Body of pancreas (tissue), 4 donors: Measurements from ENCODE around the gene EIF2A. TPM values are rescaled to one million over a fixed set of nuclear protein-coding genes. Genes with fewer than 3 reads are reported as not detected.
A peak's percentile ranks its signal among the peaks of the same experiment; 100 is the strongest.

Source experiments
- ATAC-seq: fragments of 150-250 bp; one replicate; pipeline ENCODE4 v1.9.1; 2016
- DNase-seq, 4 donors: peaks; one replicate each; pipeline ENCODE4 v3.0.0-alpha.2; 2019
- H3K27ac ChIP-seq, 4 donors: fragments of 200-600 bp; sonication (generic); 1 replicate in 3 of 4; 2 replicates in 1 of 4; pipeline versions ENCODE4 v1.5.1 to v1.6.1; 2016 to 2019; ENCODE audit warnings: mild to moderate bottlenecking in 1 of 4, mixed read lengths in 1 of 4, moderate library complexity in 1 of 4
- H3K27me3 ChIP-seq, 2 donors: fragments of 200-600 bp; sonication (generic); one replicate each; pipeline ENCODE4 v1.6.0; 2016; ENCODE audit warnings: mild to moderate bottlenecking in 1 of 2
- H3K36me3 ChIP-seq, 2 donors: fragments of 200-600 bp; sonication (generic); replicated peaks in 1 of 2; 2 replicates each; pipeline ENCODE4 v1.5.1; 2016; ENCODE audit warnings: low read depth in 2 of 2; ENCODE audit not compliant: insufficient read depth in 1 of 2
- H3K4me1 ChIP-seq: fragments of 200-600 bp; sonication (generic); one replicate; pipeline ENCODE4 v1.6.0; 2016
- H3K4me3 ChIP-seq, 2 donors: fragments of 200-600 bp; sonication (generic); 1 replicate in 1 of 2; 2 replicates in 1 of 2; pipeline ENCODE4 v1.5.1; 2016 to 2019
- H3K9me3 ChIP-seq, 3 donors: fragments of 200-600 bp; sonication (generic); 1 replicate in 2 of 3; 2 replicates in 1 of 3; pipeline ENCODE4 v1.5.1; 2016
- POLR2A ChIP-seq, 3 donors: fragments of 450-650 bp; IDR thresholded peaks; one replicate each; pipeline ENCODE4 v1.6.1; 2016; ENCODE audit warnings: antibody characterized with exemption in 3 of 3, mild to moderate bottlenecking in 2 of 3
- WGBS, 2 donors: methylation state at CpG; one replicate each; pipeline ENCODE4 v1.1.5; 2017; 5-methylcytosine and 5-hydroxymethylcytosine counted together
- intact Hi-C: fragments of 100-400 bp; cut with DNase I; formaldehyde crosslinking; loops from one replicate; pipeline ENCODE4 v1.15.1; 2023
- total RNA-seq, 2 donors: library from RNA; depleted of rRNA; stranded (reverse); fragments of >200 nt; gene quantifications; one replicate each; pipeline ENCODE4 v1.1.0, GENCODE V29; 2016
- TF ChIP-seq, protein P1 (sequence below), 7 experiments: fragments of 450-650 bp in 4 of 7; fragments of 200-600 bp in 3 of 7; sonication (generic) in 3 of 7; IDR thresholded peaks; one replicate each; pipeline ENCODE4 v1.5.1; 2016 to 2019; ENCODE audit warnings: antibody characterized with exemption in 7 of 7

The EIF2A gene
- total RNA-seq, 2 donors from 2014 or later: 58.7 to 126 TPM

- H3K9me3 ChIP-seq: no peaks in the 10 kb centered on the region
- TF ChIP-seq, protein P1, sequence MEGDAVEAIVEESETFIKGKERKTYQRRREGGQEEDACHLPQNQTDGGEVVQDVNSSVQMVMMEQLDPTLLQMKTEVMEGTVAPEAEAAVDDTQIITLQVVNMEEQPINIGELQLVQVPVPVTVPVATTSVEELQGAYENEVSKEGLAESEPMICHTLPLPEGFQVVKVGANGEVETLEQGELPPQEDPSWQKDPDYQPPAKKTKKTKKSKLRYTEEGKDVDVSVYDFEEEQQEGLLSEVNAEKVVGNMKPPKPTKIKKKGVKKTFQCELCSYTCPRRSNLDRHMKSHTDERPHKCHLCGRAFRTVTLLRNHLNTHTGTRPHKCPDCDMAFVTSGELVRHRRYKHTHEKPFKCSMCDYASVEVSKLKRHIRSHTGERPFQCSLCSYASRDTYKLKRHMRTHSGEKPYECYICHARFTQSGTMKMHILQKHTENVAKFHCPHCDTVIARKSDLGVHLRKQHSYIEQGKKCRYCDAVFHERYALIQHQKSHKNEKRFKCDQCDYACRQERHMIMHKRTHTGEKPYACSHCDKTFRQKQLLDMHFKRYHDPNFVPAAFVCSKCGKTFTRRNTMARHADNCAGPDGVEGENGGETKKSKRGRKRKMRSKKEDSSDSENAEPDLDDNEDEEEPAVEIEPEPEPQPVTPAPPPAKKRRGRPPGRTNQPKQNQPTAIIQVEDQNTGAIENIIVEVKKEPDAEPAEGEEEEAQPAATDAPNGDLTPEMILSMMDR (IDR thresholded peaks at IDR 0.05): no peak
- no peak for TF ChIP-seq POLR2A (IDR thresholded peaks at IDR 0.05)
- H3K4me1 ChIP-seq: peaks cover 45% of the 10 kb centered on the region
- 58 to 74% methylated on average over 3 of the region's 3 CpGs for WGBS, 2 donors
- intact Hi-C loops: no loop called here
- H3K27ac ChIP-seq: peak overlapping the region in 2 of 4 donors; percentile 9 to 69
- ATAC-seq: no peak
- no peak overlapping the region for H3K4me3 ChIP-seq
- no peaks in the 10 kb centered on the region for H3K27me3 ChIP-seq
- no peak for DNase-seq
- H3K36me3 ChIP-seq: peaks cover 0 to 10% of the 10 kb centered on the region in 2 donors
These were observed 5.6 kb upstream of the EIF2A start for GRCh38 chr3:150540991-150541390.

- intact Hi-C loops: no loop called here
- H3K4me3 ChIP-seq: no peak overlapping the region
- peaks cover 52% of the 10 kb centered on the region for H3K4me1 ChIP-seq
- no peaks in the 10 kb centered on the region for H3K27me3 ChIP-seq
- peaks cover 0 to 10% of the 10 kb centered on the region in 2 donors for H3K36me3 ChIP-seq
- DNase-seq (no peak), ATAC-seq (no peak)
- H3K9me3 ChIP-seq: no peaks in the 10 kb centered on the region
- WGBS, 2 donors: 33 to 41% methylated on average over 3 of the region's 3 CpGs
- TF ChIP-seq, protein P1 (IDR thresholded peaks at IDR 0.05): no peak
- no peak for TF ChIP-seq POLR2A (IDR thresholded peaks at IDR 0.05)
- peak overlapping the region in 2 of 4 donors; percentile 13 to 69 for H3K27ac ChIP-seq
These were observed 3.5 kb upstream of the EIF2A start for GRCh38 chr3:150543128-150543527.

DNA sequence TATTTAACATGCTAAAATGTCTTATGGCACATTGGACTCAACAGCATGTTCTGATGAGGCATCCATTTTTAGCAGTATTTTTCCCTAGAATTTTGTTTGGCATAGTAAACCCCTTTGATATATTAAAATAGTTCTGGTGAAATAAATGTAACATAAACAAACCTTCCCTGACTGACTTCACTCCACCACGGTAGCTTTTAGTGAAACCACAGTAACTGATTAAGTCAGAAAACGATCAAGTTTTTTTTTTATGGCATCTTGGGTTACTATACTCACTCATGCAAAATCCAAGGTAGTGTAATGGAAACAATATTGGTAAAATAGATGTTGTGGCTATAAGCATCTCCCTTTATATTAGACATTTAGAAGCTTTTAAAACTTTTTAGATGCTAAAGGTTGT is 3.1 kb upstream of the EIF2A start:
- Histone ChIP-seq H3K36me3 (peaks cover 0 to 10% of the 10 kb centered on the region in 2 donors), H3K9me3 (no peaks in the 10 kb centered on the region), H3K4me1 (peaks cover 52% of the 10 kb centered on the region), H3K27ac (peak overlapping the region in 3 of 4 donors; percentile 69 to 100 (median 99)), H3K27me3 (no peaks in the 10 kb centered on the region), H3K4me3 (no peak overlapping the region)
- intact Hi-C loops: no loop called here
- ATAC-seq (no peak), DNase-seq (no peak)
- 29 to 42% methylated on average over 2 of the region's 2 CpGs for WGBS, 2 donors
- TF ChIP-seq POLR2A (IDR thresholded peaks at IDR 0.05): no peak
- TF ChIP-seq, protein P1 (IDR thresholded peaks at IDR 0.05): no peak

DNA sequence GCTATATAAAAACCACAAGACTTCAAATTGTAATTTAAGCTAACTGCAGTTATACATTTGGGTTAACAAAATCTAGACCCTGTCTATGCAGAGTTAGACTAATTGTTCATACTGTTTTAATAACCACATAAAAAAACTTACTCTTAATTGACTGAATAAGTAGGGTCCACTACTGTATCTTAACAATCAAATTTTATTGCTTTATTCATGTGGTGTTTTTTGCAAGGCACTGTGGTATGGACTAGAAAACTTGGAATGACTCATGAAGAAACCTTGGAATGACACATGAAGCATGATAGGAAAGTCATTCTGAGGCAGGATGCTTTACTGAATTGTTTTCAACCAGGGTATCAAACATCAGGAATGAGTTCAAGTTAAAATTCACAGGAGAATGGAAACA is 2.5 kb upstream of the EIF2A start:
- Histone ChIP-seq H3K27ac (peak overlapping the region in 3 of 4 donors; percentile 99 to 100 (median 99)), H3K36me3 (peaks cover 0 to 10% of the 10 kb centered on the region in 2 donors), H3K4me1 (peaks cover 48% of the 10 kb centered on the region), H3K9me3 (no peaks in the 10 kb centered on the region), H3K4me3 (no peak overlapping the region), H3K27me3 (no peaks in the 10 kb centered on the region)
- DNase-seq: no peak
- intact Hi-C loops: no loop called here
- peak in 1 of 3 donors; percentile 23 for TF ChIP-seq POLR2A (IDR thresholded peaks at IDR 0.05)
- TF ChIP-seq, protein P1 (IDR thresholded peaks at IDR 0.05): no peak
- ATAC-seq: no peak

GRCh38 chr3:150544726-150545125 is 1.9 kb upstream of the EIF2A start:
- peaks cover 41% of the 10 kb centered on the region for H3K4me1 ChIP-seq
- intact Hi-C loops: no loop called here
- DNase-seq: no peak
- H3K27ac ChIP-seq: peak overlapping the region in 3 of 4 donors; percentile 99 to 100 (median 99)
- peak overlapping the region; percentile 16 to 69 for H3K4me3 ChIP-seq
- no peaks in the 10 kb centered on the region for H3K9me3 ChIP-seq
- peaks cover 0 to 10% of the 10 kb centered on the region in 2 donors for H3K36me3 ChIP-seq
- no peak for TF ChIP-seq POLR2A (IDR thresholded peaks at IDR 0.05)
- TF ChIP-seq, protein P1 (IDR thresholded peaks at IDR 0.05): no peak
- H3K27me3 ChIP-seq: no peaks in the 10 kb centered on the region
- WGBS, 2 donors: 4 to 5% methylated on average over 1 of the region's 1 CpG
- ATAC-seq: no peak
